Osteocyte (in vitro differentiated cells): ENCODE data around the gene PSTPIP1. TPM values are rescaled to one million over a fixed set of nuclear protein-coding genes. Genes with fewer than 3 reads are reported as not detected.

Experiments used
- DNase-seq: peaks from one replicate; pipeline ENCODE4 v3.0.0; 2021; ENCODE audit warnings: mixed read lengths; ENCODE audit not compliant: unreplicated experiment; ENCODE audit errors: extremely low spot score
- H3K27ac Mint-ChIP-seq: one replicate; pipeline ENCODE4 v1.8.0; 2021; ENCODE audit warnings: mild to moderate bottlenecking, mixed read lengths; ENCODE audit not compliant: unreplicated experiment
- H3K27me3 Mint-ChIP-seq: one replicate; pipeline ENCODE4 v1.8.0; 2021; ENCODE audit warnings: mixed read lengths; ENCODE audit not compliant: unreplicated experiment
- H3K36me3 Mint-ChIP-seq: one replicate; pipeline ENCODE4 v1.8.0; 2021; ENCODE audit warnings: mixed read lengths; ENCODE audit not compliant: unreplicated experiment
- H3K4me1 Mint-ChIP-seq: one replicate; pipeline ENCODE4 v1.8.0; 2021; ENCODE audit warnings: mixed read lengths; ENCODE audit not compliant: unreplicated experiment
- H3K4me3 Mint-ChIP-seq: one replicate; pipeline ENCODE4 v1.8.0; 2021; ENCODE audit warnings: mild to moderate bottlenecking, moderate library complexity, mixed read lengths; ENCODE audit not compliant: unreplicated experiment
- H3K9me3 Mint-ChIP-seq: one replicate; pipeline ENCODE4 v1.8.0; 2021; ENCODE audit warnings: mixed read lengths; ENCODE audit not compliant: unreplicated experiment
- total RNA-seq: library from RNA; stranded (reverse); gene quantifications from 2 replicates; pipeline ENCODE4 v1.2.1, GENCODE V29; 2021
- TF ChIP-seq, protein P1 (sequence below): fragments of 200-600 bp; sonication (generic); IDR thresholded peaks from 2 replicates; pipeline ENCODE4 v1.5.0; 2021; ENCODE audit warnings: antibody characterized with exemption, mild to moderate bottlenecking, moderate library complexity

PSTPIP1 gene
- total RNA-seq, 1 donor from 2014 or later: not detected

GRCh38 chr15:77034695-77035489 lies 40.0 kb downstream of the PSTPIP1 start:
- no peak overlapping the region for H3K27ac Mint-ChIP-seq
- H3K4me3 Mint-ChIP-seq: no peak overlapping the region
- peak; percentile 84 for DNase-seq
- no peaks in the 10 kb centered on the region for H3K9me3 Mint-ChIP-seq
- no peaks in the 10 kb centered on the region for H3K27me3 Mint-ChIP-seq
- peaks cover 6% of the 10 kb centered on the region for H3K36me3 Mint-ChIP-seq
- H3K4me1 Mint-ChIP-seq: peaks cover 17% of the 10 kb centered on the region
- TF ChIP-seq, protein P1, sequence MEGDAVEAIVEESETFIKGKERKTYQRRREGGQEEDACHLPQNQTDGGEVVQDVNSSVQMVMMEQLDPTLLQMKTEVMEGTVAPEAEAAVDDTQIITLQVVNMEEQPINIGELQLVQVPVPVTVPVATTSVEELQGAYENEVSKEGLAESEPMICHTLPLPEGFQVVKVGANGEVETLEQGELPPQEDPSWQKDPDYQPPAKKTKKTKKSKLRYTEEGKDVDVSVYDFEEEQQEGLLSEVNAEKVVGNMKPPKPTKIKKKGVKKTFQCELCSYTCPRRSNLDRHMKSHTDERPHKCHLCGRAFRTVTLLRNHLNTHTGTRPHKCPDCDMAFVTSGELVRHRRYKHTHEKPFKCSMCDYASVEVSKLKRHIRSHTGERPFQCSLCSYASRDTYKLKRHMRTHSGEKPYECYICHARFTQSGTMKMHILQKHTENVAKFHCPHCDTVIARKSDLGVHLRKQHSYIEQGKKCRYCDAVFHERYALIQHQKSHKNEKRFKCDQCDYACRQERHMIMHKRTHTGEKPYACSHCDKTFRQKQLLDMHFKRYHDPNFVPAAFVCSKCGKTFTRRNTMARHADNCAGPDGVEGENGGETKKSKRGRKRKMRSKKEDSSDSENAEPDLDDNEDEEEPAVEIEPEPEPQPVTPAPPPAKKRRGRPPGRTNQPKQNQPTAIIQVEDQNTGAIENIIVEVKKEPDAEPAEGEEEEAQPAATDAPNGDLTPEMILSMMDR: peak; percentile 64

DNA sequence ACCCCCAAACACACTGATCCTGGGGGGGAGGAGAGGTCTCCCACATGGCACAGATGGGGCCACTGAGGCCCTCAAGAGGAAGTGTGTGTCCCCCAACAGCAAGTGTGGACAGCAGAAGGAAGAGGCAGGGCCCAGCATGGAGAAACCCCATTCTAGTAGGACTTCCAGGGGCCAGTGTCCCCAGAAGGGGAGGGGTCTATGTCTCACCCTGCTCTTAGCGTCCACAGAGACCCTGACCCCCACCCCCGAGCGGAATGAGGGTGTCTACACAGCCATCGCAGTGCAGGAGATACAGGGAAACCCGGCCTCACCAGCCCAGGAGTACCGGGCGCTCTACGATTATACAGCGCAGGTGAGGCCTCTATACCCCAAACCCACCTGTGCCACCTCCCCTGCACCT lies 40.7 kb downstream of the PSTPIP1 start:
- TF ChIP-seq, protein P1: no peak
- H3K4me3 Mint-ChIP-seq: no peak overlapping the region
- H3K27me3 Mint-ChIP-seq: no peaks in the 10 kb centered on the region
- DNase-seq: no peak
- H3K27ac Mint-ChIP-seq: no peak overlapping the region
- no peaks in the 10 kb centered on the region for H3K9me3 Mint-ChIP-seq
- peaks cover 14% of the 10 kb centered on the region for H3K4me1 Mint-ChIP-seq
- H3K36me3 Mint-ChIP-seq: peaks cover 6% of the 10 kb centered on the region

- DNase-seq: no peak
- H3K9me3 Mint-ChIP-seq: no peaks in the 10 kb centered on the region
- H3K4me3 Mint-ChIP-seq: no peak overlapping the region
- H3K27ac Mint-ChIP-seq: no peak overlapping the region
- no peaks in the 10 kb centered on the region for H3K27me3 Mint-ChIP-seq
- TF ChIP-seq, protein P1: no peak
- peaks cover 12% of the 10 kb centered on the region for H3K4me1 Mint-ChIP-seq
- H3K36me3 Mint-ChIP-seq: peaks cover 11% of the 10 kb centered on the region
Measured at GRCh38 chr15:77035999-77036471, 41.1 kb downstream of the PSTPIP1 start.

DNA sequence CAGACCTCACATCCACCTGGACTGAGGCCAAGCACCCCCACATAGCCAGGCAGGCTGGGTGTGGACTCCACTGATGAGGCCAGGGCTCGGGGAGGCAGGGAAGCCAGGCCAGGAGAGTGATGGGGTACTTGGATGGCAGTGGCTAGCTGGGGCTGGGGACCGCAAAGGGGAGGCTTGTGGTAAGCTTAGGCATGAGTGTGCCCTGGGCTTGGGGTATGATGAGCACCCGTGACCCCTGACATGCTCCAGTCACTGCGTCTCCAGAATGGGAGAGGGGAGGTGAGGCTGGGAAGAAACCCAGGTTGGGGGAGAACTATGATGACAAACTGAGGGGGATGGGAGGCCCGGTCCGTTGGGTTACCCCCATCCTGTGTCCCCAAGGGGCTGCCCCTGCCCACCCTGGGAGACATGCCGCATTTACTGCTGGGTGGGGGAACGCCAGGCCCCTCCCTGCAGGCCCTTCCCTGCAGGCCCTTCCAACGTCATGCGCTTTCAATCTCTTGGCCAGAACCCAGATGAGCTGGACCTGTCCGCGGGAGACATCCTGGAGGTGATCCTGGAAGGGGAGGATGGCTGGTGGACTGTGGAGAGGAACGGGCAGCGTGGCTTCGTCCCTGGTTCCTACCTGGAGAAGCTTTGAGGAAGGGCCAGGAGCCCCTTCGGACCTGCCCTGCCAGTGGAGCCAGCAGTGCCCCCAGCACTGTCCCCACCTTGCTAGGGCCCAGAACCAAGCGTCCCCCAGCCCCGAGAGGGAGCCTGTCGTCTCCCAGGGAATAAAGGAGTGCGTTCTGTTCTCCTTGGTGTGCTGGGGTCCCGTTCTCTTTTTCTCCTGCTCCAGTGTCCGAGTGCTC lies 41.8 kb downstream of the PSTPIP1 start:
- TF ChIP-seq, protein P1: no peak
- DNase-seq: peak; percentile 82
- Mint-ChIP-seq H3K4me3 (no peak overlapping the region), H3K27me3 (no peaks in the 10 kb centered on the region), H3K36me3 (peaks cover 12% of the 10 kb centered on the region), H3K27ac (no peak overlapping the region), H3K4me1 (peaks cover 10% of the 10 kb centered on the region), H3K9me3 (no peaks in the 10 kb centered on the region)
